K562 (cell line): ENCODE measurements around the gene DDX23. TPM values are rescaled to one million over a fixed set of nuclear protein-coding genes. Genes with fewer than 3 reads are reported as not detected.
"Not testable (repeated sequence)": the region's sequence is repeated elsewhere in the genome, so short reads cannot be mapped to it uniquely, and the experiment has no call there.

ENCODE experiments used
- ATAC-seq: fragments of 200-7000 bp; cut with Tn5 transposase; 3 replicates; pipeline ENCODE4 v1.9.1; 2020; ENCODE audit warnings: moderate library complexity
- BruUV-seq: library from RNA; stranded (reverse); fragments of 400-500 nt; replicated peaks from 2 replicates; lab custom pipeline; 2021; lab: Mats Ljungman, UMichigan
- CTCF ChIA-PET: fragments of 300-600 bp; formaldehyde crosslinking; extraction: SDS; loops from one replicate; lab custom pipeline; 2021; ENCODE audit warnings: low intra/inter-chr PET ratio; lab: Yijun Ruan, JAX
- POLR2A ChIA-PET: fragments of 300-600, 350-650 bp; sonication (Branson Sonifier 250); formaldehyde crosslinking; extraction: SDS; loops from one replicate; lab custom pipeline; 2021; ENCODE audit warnings: antibody characterized with exemption, inconsistent platforms; lab: Yijun Ruan, JAX
- DNase-seq, 4 experiments: peaks; one replicate each; pipeline versions ENCODE4 v3.0.0 to v3.0.0-alpha.2; 2011 to 2018; ENCODE audit warnings: low spot score in 3 of 4, mixed read lengths in 3 of 4; ENCODE audit errors: extremely low read depth in 1 of 4
- FAIRE-seq: peaks from 2 replicates; lab custom pipeline; 2011; peaks lifted over from hg19 to GRCh38; lab: Jason Lieb, UNC
- H2AFZ ChIP-seq: 2 replicates; pipeline ENCODE4 v1.6.0; 2011; ENCODE audit warnings: low read depth, low read length, control low read depth, inconsistent platforms
- H3K27ac ChIP-seq: fragments of 200-600 bp; 3 replicates; pipeline ENCODE4 v1.8.0; 2011; ENCODE audit warnings: low read depth, mild to moderate bottlenecking, control low read depth, inconsistent platforms, low read length, moderate library complexity, mixed read lengths; ENCODE audit errors: extremely low read depth
- H3K27me3 ChIP-seq, 2 experiments: fragments of 300-600 bp in 1 of 2; 2 replicates in 1 of 2; 3 replicates in 1 of 2; pipeline versions ENCODE4 v1.6.0 to v1.8.0; 2011; ENCODE audit warnings: inconsistent platforms in 2 of 2, low read length in 2 of 2, mild to moderate bottlenecking in 1 of 2, mixed read lengths in 1 of 2, moderate library complexity in 1 of 2; ENCODE audit not compliant: control insufficient read depth in 2 of 2, insufficient read depth in 2 of 2
- H3K36me3 ChIP-seq: fragments of 300-600 bp; 3 replicates; pipeline ENCODE4 v1.8.0; 2011; ENCODE audit warnings: mild to moderate bottlenecking, low read length, inconsistent platforms; ENCODE audit not compliant: control insufficient read depth, insufficient read depth
- H3K4me1 ChIP-seq, 2 experiments: fragments of 200-600 bp in 1 of 2; replicated peaks in 1 of 2; 2 replicates in 1 of 2; 3 replicates in 1 of 2; pipeline versions ENCODE4 v1.5.1 to v1.8.0; 2011; ENCODE audit warnings: inconsistent platforms in 2 of 2, low read length in 2 of 2, mild to moderate bottlenecking in 1 of 2, mixed read lengths in 1 of 2, moderate library complexity in 1 of 2; ENCODE audit not compliant: control insufficient read depth in 2 of 2, insufficient read depth in 2 of 2
- H3K4me2 ChIP-seq: 2 replicates; pipeline ENCODE4 v1.6.1; 2011; ENCODE audit warnings: low read length, control low read depth, inconsistent platforms, mixed read lengths; ENCODE audit not compliant: insufficient read depth
- H3K4me3 ChIP-seq: fragments of 200-600 bp; sonication (generic), shearing (Covaris generic); 2 replicates; pipeline ENCODE4 v1.5.1; 2016; ENCODE audit warnings: control low read depth, inconsistent platforms
- H3K79me2 ChIP-seq: fragments of 200-600 bp; 3 replicates; pipeline ENCODE4 v1.8.0; 2011; ENCODE audit warnings: low read length, inconsistent platforms; ENCODE audit not compliant: control insufficient read depth, insufficient read depth
- H3K9ac ChIP-seq, 2 experiments: 2 replicates each; pipeline versions ENCODE4 v1.6.0 to v1.6.1; 2011; ENCODE audit warnings: low read depth in 2 of 2, low read length in 2 of 2, control low read depth in 1 of 2, inconsistent platforms in 1 of 2, mild to moderate bottlenecking in 1 of 2, mixed read lengths in 1 of 2; ENCODE audit not compliant: insufficient read depth in 1 of 2
- H3K9me1 ChIP-seq: one replicate; pipeline ENCODE4 v1.6.0; 2011; ENCODE audit warnings: inconsistent platforms, mild to moderate bottlenecking, low read length, moderate library complexity; ENCODE audit not compliant: control insufficient read depth, insufficient read depth
- H3K9me3 ChIP-seq: replicated peaks from 2 replicates; pipeline ENCODE4 v1.5.1; 2011; ENCODE audit warnings: low read depth, low read length, inconsistent platforms; ENCODE audit not compliant: control insufficient read depth, insufficient read depth
- H4K20me1 ChIP-seq: replicated peaks from 2 replicates; pipeline ENCODE4 v1.6.1; 2011; ENCODE audit warnings: low read length, inconsistent platforms, mixed read lengths; ENCODE audit not compliant: control insufficient read depth, insufficient read depth
- E2F3 ChIP-seq: fragments of 250-450 bp; sonication (Bioruptor Pico); IDR thresholded peaks from 2 replicates; pipeline ENCODE4 v1.4.0; 2020; ENCODE audit warnings: mild to moderate bottlenecking
- HINFP ChIP-seq: fragments of 450-650 bp; conservative IDR thresholded peaks from 2 replicates; pipeline ENCODE4 v1.6.1; 2016; ENCODE audit warnings: missing genetic modification characterization, low read depth, mild to moderate bottlenecking, control low read depth, missing compliant biosample characterization
- POLR2G ChIP-seq: fragments of 200-400 bp; formaldehyde crosslinking; IDR thresholded peaks from 2 replicates; pipeline ENCODE4 v1.6.1; 2017; ENCODE audit warnings: low read depth, mild to moderate bottlenecking, antibody characterized with exemption, low read length, moderate library complexity
- TCFL5 ChIP-seq: fragments of 250-450 bp; sonication (Bioruptor Pico); conservative IDR thresholded peaks from 2 replicates; pipeline ENCODE4 v1.6.1; 2021; ENCODE audit warnings: mild to moderate bottlenecking, moderate library complexity, matching md5 sums
- WGBS: fragments of 100-300 bp; shearing (Covaris generic); methylation state at CpG from one replicate; pipeline ENCODE4 v1.1.6; 2016; ENCODE audit warnings: low coverage, mixed read lengths; ENCODE audit not compliant: insufficient coverage; ENCODE audit errors: missing lambda C conversion rate; 5-methylcytosine and 5-hydroxymethylcytosine counted together
- in situ Hi-C: fragments of 300-500 bp; cut with MboI; formaldehyde crosslinking; loops from 4 replicates; pipeline ENCODE4 v1.15.0; 2018; ENCODE audit warnings: inconsistent platforms, mixed read lengths
- intact Hi-C: fragments of 100-400 bp; cut with micrococcal nuclease; formaldehyde crosslinking; loops from 2 replicates; pipeline ENCODE4 v1.14.2; 2022
- polyA plus RNA-seq, 8 experiments: library from polyadenylated mRNA; depleted of rRNA in 4 of 8; stranded (reverse) in 5 of 8; unstranded in 3 of 8; fragments of >200 nt; fragmentation: Nextera tagmentation in 2 of 8; fragmentation: Illumina TruSeq in 1 of 8; extraction: Ambion mirVana in 2 of 8; extraction: Trizol in 1 of 8; gene quantifications; 2 replicates each; pipeline versions ENCODE4 v1.2.1 to v1.2.3, GENCODE V29; 2011 to 2014; ENCODE audit warnings: inconsistent platforms in 1 of 8, missing spikeins in 1 of 8
- total RNA-seq, 7 experiments: library from RNA; depleted of rRNA in 6 of 7; stranded (reverse); fragments of >200 nt in 6 of 7; fragmentation: Illumina TruSeq in 2 of 7; extraction: Trizol in 2 of 7; gene quantifications; 2 replicates each; pipeline versions ENCODE4 v1.2.1 to v1.2.3, GENCODE V29; 2011 to 2021; ENCODE audit warnings: low replicate concordance in 1 of 7

DDX23 gene
- total and polyA plus RNA-seq, 9 of the 15 experiments (the other 6 are each of a cell fraction or from before 2014, with no cell fraction given): 32.4 to 138 (median 104) TPM

- H3K4me3 ChIP-seq, intact Hi-C loops, DNase-seq, BruUV-seq, POLR2A ChIA-PET, FAIRE-seq, H3K9me3 ChIP-seq, H3K27me3 ChIP-seq, CTCF ChIA-PET, H4K20me1 ChIP-seq, H2AFZ ChIP-seq, H3K9me1 ChIP-seq, in situ Hi-C loops, H3K79me2 ChIP-seq, H3K9ac ChIP-seq, H3K4me1 ChIP-seq, H3K4me2 ChIP-seq, ATAC-seq, H3K27ac ChIP-seq: not testable (repeated sequence)
- WGBS: no CpG with 5 or more reads among the region's 29 CpGs
- peaks cover 68% of the 10 kb centered on the region for H3K36me3 ChIP-seq
These were observed 9.9 kb downstream of the DDX23 start for GRCh38 chr12:48842021-48842420.

- H3K9ac ChIP-seq: no peak overlapping the region
- no peak for FAIRE-seq
- no TSS peak for BruUV-seq
These were observed 13.9 kb downstream of the DDX23 start for GRCh38 chr12:48838048-48838447.

More at GRCh38 chr12:48838048-48838447, 13.9 kb downstream of the DDX23 start:
- Histone ChIP-seq H3K4me2 (no peak overlapping the region), H3K4me3 (no peak overlapping the region), H3K36me3 (peaks cover 73% of the 10 kb centered on the region), H3K4me1 (no peaks in the 10 kb centered on the region), H3K27me3 (no peaks in the 10 kb centered on the region), H4K20me1 (no peaks in the 10 kb centered on the region), H3K79me2 (no peaks in the 10 kb centered on the region), H3K9me3 (no peaks in the 10 kb centered on the region), H3K9me1 (no peaks in the 10 kb centered on the region), H3K27ac (no peak overlapping the region), H2AFZ (no peak overlapping the region)
- no peak for ATAC-seq
- in situ Hi-C loops: no loop called here
- TF ChIP-seq HINFP (no peak), POLR2G (no peak), TCFL5 (CRISPR knock-in tag) (no peak), E2F3 (CRISPR knock-in tag) (no peak)
- WGBS: 91% methylated on average over 4 of the region's 4 CpGs
- intact Hi-C loops: no loop called here
- no peak for DNase-seq
- ChIA-PET POLR2A (interaction anchor here (0.6 kb wide), 1 partner anchor 10 kb away, joined by 3 read pairs; no protein-coding TSS in a partner anchor), CTCF (no interaction called here)
